B cell (primary cell): ENCODE measurements around the gene TCF7L1. TPM values are rescaled to one million over a fixed set of nuclear protein-coding genes. Genes with fewer than 3 reads are reported as not detected.

Source experiments
- ATAC-seq: fragments of 200-7000 bp; cut with Tn5 transposase; one replicate; pipeline ENCODE4 v1.10.0; 2021; ENCODE audit warnings: low read depth, mild to moderate bottlenecking, moderate number of reproducible peaks, moderate library complexity
- CTCF ChIA-PET: fragments of 350-600 bp; sonication (Branson Sonifier 250); formaldehyde crosslinking; loops from one replicate; lab custom pipeline; 2021; ENCODE audit warnings: antibody characterized with exemption, inconsistent platforms; lab: Charles Lee
- POLR2A ChIA-PET: fragments of 350-600 bp; sonication (Branson Sonifier 250); formaldehyde crosslinking; loops from one replicate; lab custom pipeline; 2021; ENCODE audit warnings: antibody characterized with exemption; lab: Charles Lee
- DNase-seq: peaks from one replicate; pipeline ENCODE4 v3.0.0; 2013
- H2AFZ ChIP-seq: 2 replicates; pipeline ENCODE4 v1.6.1; 2012; ENCODE audit warnings: mild to moderate bottlenecking, low read depth, low read length; ENCODE audit not compliant: insufficient read depth, poor library complexity, severe bottlenecking
- H3K27ac ChIP-seq, 2 donors: 1 replicate in 1 of 2; 2 replicates in 1 of 2; pipeline ENCODE4 v1.5.1; 2012 to 2013; ENCODE audit warnings: low read length in 2 of 2, mild to moderate bottlenecking in 2 of 2, moderate library complexity in 1 of 2
- H3K27me3 ChIP-seq, 4 experiments: fragments of 200-600 bp in 1 of 4; sonication (generic) in 1 of 4; replicated peaks in 1 of 4; 1 replicate in 2 of 4; 2 replicates in 2 of 4; pipeline versions ENCODE4 v1.6.1 to v1.7.0; 2013 to 2016; ENCODE audit warnings: low read length in 3 of 4, mild to moderate bottlenecking in 2 of 4, mixed read lengths in 1 of 4, moderate library complexity in 1 of 4; ENCODE audit not compliant: insufficient read depth in 4 of 4, control insufficient read depth in 3 of 4; ENCODE audit errors: control extremely low read depth in 1 of 4
- H3K36me3 ChIP-seq, 2 experiments: replicated peaks in 1 of 2; 1 replicate in 1 of 2; 2 replicates in 1 of 2; pipeline versions ENCODE4 v1.6.1 to v1.7.1; 2013; ENCODE audit warnings: low read length in 1 of 2; ENCODE audit not compliant: insufficient read depth in 2 of 2, control insufficient read depth in 1 of 2; ENCODE audit errors: control extremely low read depth in 1 of 2, extremely low read depth in 1 of 2
- H3K4me1 ChIP-seq, 2 donors: fragments of 200-600 bp in 1 of 2; sonication (generic) in 1 of 2; 1 replicate in 1 of 2; 2 replicates in 1 of 2; pipeline versions ENCODE4 v1.5.1 to v1.6.1; 2013 to 2017; ENCODE audit warnings: low read length in 2 of 2; ENCODE audit not compliant: control insufficient read depth in 2 of 2, insufficient read depth in 2 of 2
- H3K4me2 ChIP-seq: replicated peaks from 2 replicates; pipeline ENCODE3; 2012; ENCODE audit warnings: mild to moderate bottlenecking, low read depth, low read length; ENCODE audit not compliant: poor library complexity, severe bottlenecking
- H3K4me3 ChIP-seq, 5 experiments: fragments of 200-600 bp in 1 of 5; sonication (generic) in 1 of 5; 1 replicate in 3 of 5; 2 replicates in 2 of 5; pipeline versions ENCODE4 v1.5.1 to v1.7.0; 2011 to 2016; ENCODE audit warnings: low read length in 4 of 5, mild to moderate bottlenecking in 4 of 5, low read depth in 2 of 5, control low read depth in 1 of 5, moderate library complexity in 1 of 5; ENCODE audit not compliant: insufficient read depth in 1 of 5; ENCODE audit errors: control extremely low read depth in 1 of 5, extremely low read depth in 1 of 5
- H3K79me2 ChIP-seq: fragments of 200-600 bp; sonication (generic); one replicate; pipeline ENCODE4 v1.6.0; 2016; ENCODE audit warnings: low read length; ENCODE audit not compliant: control insufficient read depth, insufficient read depth
- H3K9ac ChIP-seq: fragments of 200-600 bp; sonication (generic); 2 replicates; pipeline ENCODE4 v1.6.1; 2017; ENCODE audit warnings: mild to moderate bottlenecking, low read length, moderate library complexity
- H3K9me3 ChIP-seq, 3 donors: one replicate each; pipeline versions ENCODE4 v1.6.1 to v1.7.1; 2013; ENCODE audit warnings: low read length in 2 of 3; ENCODE audit not compliant: control insufficient read depth in 2 of 3, insufficient read depth in 1 of 3; ENCODE audit errors: control extremely low read depth in 1 of 3
- H4K20me1 ChIP-seq: 2 replicates; pipeline ENCODE4 v1.6.0; 2012; ENCODE audit warnings: mild to moderate bottlenecking, low read length; ENCODE audit not compliant: insufficient read depth, control insufficient read depth, poor library complexity, severe bottlenecking
- H3K27ac Mint-ChIP-seq: one replicate; pipeline ENCODE4 v1.8.0; 2021; ENCODE audit warnings: mixed read lengths
- H3K27me3 Mint-ChIP-seq: one replicate; pipeline ENCODE4 v1.8.0; 2021; ENCODE audit warnings: mixed read lengths
- H3K4me1 Mint-ChIP-seq: one replicate; pipeline ENCODE4 v1.8.0; 2021; ENCODE audit warnings: mixed read lengths
- H3K4me3 Mint-ChIP-seq: one replicate; pipeline ENCODE4 v1.8.0; 2021; ENCODE audit warnings: mixed read lengths
- H3K9me3 Mint-ChIP-seq: one replicate; pipeline ENCODE4 v1.8.0; 2022; ENCODE audit warnings: mixed read lengths; ENCODE audit not compliant: insufficient read depth
- CTCF ChIP-seq: fragments of 200-600 bp; IDR thresholded peaks from one replicate; pipeline ENCODE4 v1.8.0; 2022; ENCODE audit warnings: antibody characterized with exemption, mild to moderate bottlenecking
- EZH2 ChIP-seq: IDR thresholded peaks from 2 replicates; pipeline ENCODE4 v1.6.1; 2012; ENCODE audit warnings: borderline replicate concordance, low read depth, mild to moderate bottlenecking, moderate library complexity, low read length; ENCODE audit not compliant: insufficient read depth, poor library complexity, severe bottlenecking
- WGBS: methylation state at CpG from one replicate; pipeline ENCODE4 v1.1.5; 2013; ENCODE audit warnings: missing lambda C conversion rate; ENCODE audit not compliant: insufficient coverage; 5-methylcytosine and 5-hydroxymethylcytosine counted together
- intact Hi-C: fragments of 100-400 bp; cut with micrococcal nuclease; formaldehyde crosslinking; loops from one replicate; pipeline ENCODE4 v1.10.0; 2022
- polyA plus RNA-seq: library from polyadenylated mRNA; depleted of rRNA; stranded (reverse); fragments of >200 nt; gene quantifications from 2 replicates; pipeline ENCODE4 v1.2.3, GENCODE V29; 2012
- total RNA-seq, 2 donors: library from RNA; stranded (reverse); fragments of 120-200 nt in 1 of 2; gene quantifications; 1 replicate in 1 of 2; 2 replicates in 1 of 2; pipeline versions ENCODE4 v1.2.3 to v1.2.4, GENCODE V29; 2013 to 2022

Gene TCF7L1
- total and polyA plus RNA-seq, 2 donors (not counting 1 experiment from before 2014, with no cell fraction given) = 0.67 to 0.81 TPM

DNA sequence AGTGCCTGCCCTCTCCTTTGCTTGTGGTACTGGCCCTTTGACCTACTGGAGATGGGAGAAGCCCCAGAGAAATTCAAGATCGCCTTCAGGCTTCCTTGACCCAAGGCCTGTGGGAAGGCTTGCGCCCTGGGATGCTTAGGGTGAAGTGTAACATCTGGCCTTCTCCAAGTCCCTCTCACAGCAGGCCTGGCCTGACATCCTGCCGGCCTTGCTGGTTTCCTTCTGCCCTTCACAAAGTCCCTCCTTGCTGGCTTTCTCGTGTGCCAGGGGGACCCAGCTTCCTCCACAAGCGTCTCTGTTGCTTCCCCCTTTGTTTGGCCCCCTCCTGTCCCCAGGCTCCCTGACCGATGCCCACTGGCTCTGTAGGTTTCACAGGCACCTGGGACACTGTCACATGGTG lies 26.4 kb downstream of the TCF7L1 start:
- Histone ChIP-seq H3K4me2 (no peak overlapping the region), H3K9ac (no peak overlapping the region), H3K4me3 (no peak overlapping the region), H3K36me3 (no peaks in the 10 kb centered on the region), H3K9me3 (peaks cover 0 to 2% (median 0%) of the 10 kb centered on the region in 3 donors), H3K4me1 (no peaks in the 10 kb centered on the region), H4K20me1 (no peaks in the 10 kb centered on the region), H3K27ac (no peak overlapping the region), H3K27me3 (peaks cover 0 to 4% (median 0%) of the 10 kb centered on the region in 4 experiments), H3K79me2 (no peaks in the 10 kb centered on the region), H2AFZ (no peak overlapping the region)
- no peak overlapping the region for H3K27ac Mint-ChIP-seq
- intact Hi-C loops = no loop called here
- no peaks in the 10 kb centered on the region for H3K4me1 Mint-ChIP-seq
- no peak overlapping the region for H3K4me3 Mint-ChIP-seq
- DNase-seq (no peak), ATAC-seq (no peak)
- WGBS = 88% methylated on average over 3 of the region's 6 CpGs
- no peak for TF ChIP-seq CTCF
- TF ChIP-seq EZH2 = no peak
- POLR2A ChIA-PET = no interaction called here
- CTCF ChIA-PET = no interaction called here
- H3K27me3 Mint-ChIP-seq = peaks cover 15% of the 10 kb centered on the region
- no peaks in the 10 kb centered on the region for H3K9me3 Mint-ChIP-seq

- no peak overlapping the region for H3K9ac ChIP-seq
- no peaks in the 10 kb centered on the region for H3K36me3 ChIP-seq
- CTCF ChIA-PET = no interaction called here
- Mint-ChIP-seq H3K4me1 (no peaks in the 10 kb centered on the region), H3K27me3 (peaks cover 17% of the 10 kb centered on the region), H3K4me3 (no peak overlapping the region), H3K9me3 (no peaks in the 10 kb centered on the region), H3K27ac (no peak overlapping the region)
- POLR2A ChIA-PET = no interaction called here
- no peak overlapping the region for H3K4me3 ChIP-seq
- no peaks in the 10 kb centered on the region for H3K79me2 ChIP-seq
- TF ChIP-seq EZH2 = no peak
- no peak for TF ChIP-seq CTCF
- no peaks in the 10 kb centered on the region for H3K9me3 ChIP-seq
- ATAC-seq (no peak), DNase-seq (no peak)
- no peak overlapping the region for H3K4me2 ChIP-seq
- no peak overlapping the region for H3K27ac ChIP-seq
- intact Hi-C loops = no loop called here
- H3K27me3 ChIP-seq = peaks cover 0 to 4% (median 0%) of the 10 kb centered on the region in 4 experiments
- 94% methylated on average over 18 of the region's 18 CpGs for WGBS
- no peaks in the 10 kb centered on the region for H4K20me1 ChIP-seq
- H3K4me1 ChIP-seq = no peaks in the 10 kb centered on the region
- no peak overlapping the region for H2AFZ ChIP-seq
Measured at GRCh38 chr2:85160966-85161960, 28.1 kb downstream of the TCF7L1 start.
